HT1080 (cell line): ENCODE results near the gene RNU6-1. TPM values are rescaled to one million over a fixed set of nuclear protein-coding genes. Genes with fewer than 3 reads are reported as not detected.

ENCODE experiments used
- DNase-seq: peaks from one replicate; pipeline ENCODE4 v3.0.0-alpha.2; 2015; ENCODE audit warnings: low read depth
- total RNA-seq: library from RNA; depleted of rRNA; stranded (reverse); fragments of >200 nt; shearing (Covaris generic); gene quantifications from 2 replicates; pipeline ENCODE4 v1.2.3, GENCODE V29; 2014

RNU6-1 gene
- total RNA-seq, 1 experiment from 2014 or later, result not detected

DNA sequence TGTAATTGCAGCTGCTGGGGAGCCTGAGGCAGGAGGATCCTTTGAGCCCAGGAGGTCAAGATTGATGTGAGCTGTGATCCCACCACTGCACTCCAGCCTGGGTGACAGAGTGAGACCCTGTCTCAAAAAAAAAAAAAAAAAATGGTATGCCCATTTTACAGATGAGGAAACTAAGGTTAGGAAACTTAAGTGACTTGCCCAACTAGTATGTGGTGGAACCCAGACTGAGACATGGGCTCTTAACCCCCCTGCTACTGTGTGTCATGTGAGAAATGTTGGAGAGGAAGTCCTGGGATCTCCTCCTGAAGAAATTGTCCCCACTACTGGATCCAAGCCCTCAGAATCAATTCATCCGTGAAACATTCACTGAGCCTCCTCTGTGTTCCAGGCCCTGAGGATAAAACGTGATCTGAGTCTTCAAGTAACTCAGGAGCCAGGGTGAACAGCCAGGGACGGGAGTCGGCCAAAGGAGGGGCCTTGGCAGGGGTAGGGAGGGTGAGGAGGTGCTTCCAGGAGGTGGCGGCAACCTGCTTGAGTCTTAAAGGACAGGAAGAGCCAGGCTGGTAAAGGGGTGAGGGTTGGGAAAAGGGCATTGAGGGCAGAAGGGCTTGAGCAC is 19.6 kb upstream of the RNU6-1 start:
- no peak for DNase-seq

DNA sequence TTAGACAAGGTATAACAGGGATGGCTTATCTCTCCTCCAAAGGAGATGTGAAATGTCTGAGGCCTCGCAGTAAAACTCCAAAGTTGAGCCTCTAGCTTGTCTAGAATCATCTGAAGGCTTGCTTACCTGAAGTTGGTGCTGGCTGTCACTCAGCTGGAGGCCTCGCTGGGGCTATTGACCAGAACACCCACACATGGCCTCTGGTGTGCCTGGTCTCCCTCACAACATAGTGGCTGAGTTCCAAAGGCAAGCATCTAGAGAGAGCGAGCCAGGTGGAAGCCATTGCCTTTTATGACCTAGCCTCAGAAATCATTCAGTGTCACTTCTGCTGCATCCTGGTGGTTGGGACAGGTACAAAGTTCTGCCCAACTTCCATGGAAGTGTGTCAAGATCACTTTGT is 17.4 kb upstream of the RNU6-1 start:
- no peak for DNase-seq

DNA sequence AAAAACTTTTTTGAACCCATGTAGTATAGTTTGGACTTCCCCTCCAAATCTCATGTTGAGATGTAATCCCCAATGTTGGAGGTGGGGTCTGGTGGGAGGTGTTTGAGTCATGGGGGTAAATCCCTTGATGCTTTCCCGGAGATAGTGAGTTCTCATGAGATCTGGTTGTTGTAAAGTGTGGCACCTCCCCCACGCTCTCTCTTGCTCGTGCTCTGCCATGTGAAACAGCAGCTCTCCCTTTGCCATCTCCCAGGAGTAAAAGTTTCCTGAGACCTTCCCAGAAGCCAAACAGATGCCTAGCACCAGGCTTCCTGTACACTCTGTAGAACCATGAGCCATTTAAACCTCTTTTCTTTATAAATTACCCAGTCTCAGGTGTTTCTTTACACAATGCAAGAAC is 16.0 kb upstream of the RNU6-1 start:
- DNase-seq, result no peak

DNA sequence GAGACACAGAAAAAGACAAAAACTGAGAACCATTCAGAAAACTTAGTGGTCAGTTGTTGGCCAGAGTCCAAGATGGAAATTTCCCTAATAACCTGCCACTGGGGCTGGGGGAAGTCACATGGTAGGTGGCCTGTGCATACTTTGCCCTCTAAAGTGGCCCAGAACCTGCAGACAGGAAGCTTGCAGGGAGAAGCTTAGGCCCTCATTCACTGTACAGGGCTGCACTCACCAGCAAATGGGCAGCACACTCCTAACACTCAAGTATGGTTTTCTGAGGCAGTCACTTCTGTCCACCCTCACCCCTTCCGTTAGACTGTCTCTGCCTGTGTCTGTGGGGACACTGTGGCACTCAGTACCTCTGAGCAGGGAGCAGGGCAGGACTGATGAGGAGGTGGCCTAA is 14.5 kb upstream of the RNU6-1 start:
- DNase-seq, result no peak

DNA sequence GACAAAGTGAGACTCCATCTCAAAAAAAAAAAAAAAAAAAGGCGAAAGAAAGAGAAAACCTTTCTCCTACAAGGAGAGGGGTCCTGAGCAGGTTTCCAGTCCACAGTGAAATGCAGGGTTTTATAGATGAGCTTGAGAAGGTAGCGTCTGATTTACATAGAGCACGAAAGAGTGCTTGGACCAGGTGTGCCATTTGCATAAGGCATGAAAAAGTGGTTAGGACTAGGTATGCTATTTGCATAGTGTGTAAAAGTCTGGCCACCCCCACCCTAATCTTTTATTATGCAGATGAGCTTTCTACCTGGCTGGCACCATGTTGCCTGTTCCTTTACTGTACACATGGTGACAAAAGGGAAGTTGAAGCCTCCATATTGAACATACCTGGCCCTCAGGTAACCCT is 13.6 kb upstream of the RNU6-1 start:
- DNase-seq, result no peak

DNA sequence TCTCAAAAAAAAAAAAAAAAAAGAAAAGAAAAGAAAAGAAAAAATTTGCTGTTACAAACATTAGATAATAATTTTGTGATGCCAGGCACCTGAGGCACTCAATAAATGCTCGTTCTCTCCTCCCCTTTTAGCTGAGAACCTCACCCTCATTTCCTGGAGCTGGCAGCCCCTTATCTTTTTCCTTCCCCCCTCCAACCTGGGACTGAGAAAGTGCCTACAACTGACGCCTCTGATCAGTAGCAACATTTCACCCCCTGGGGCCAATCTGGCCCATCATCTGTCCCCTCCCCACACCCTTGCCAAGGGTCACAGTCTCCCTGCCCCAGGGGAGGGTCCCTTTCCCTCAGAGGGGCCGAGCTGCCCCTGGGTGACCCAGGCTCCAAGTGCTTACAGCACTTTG is 12.6 kb upstream of the RNU6-1 start:
- DNase-seq, result no peak

DNA sequence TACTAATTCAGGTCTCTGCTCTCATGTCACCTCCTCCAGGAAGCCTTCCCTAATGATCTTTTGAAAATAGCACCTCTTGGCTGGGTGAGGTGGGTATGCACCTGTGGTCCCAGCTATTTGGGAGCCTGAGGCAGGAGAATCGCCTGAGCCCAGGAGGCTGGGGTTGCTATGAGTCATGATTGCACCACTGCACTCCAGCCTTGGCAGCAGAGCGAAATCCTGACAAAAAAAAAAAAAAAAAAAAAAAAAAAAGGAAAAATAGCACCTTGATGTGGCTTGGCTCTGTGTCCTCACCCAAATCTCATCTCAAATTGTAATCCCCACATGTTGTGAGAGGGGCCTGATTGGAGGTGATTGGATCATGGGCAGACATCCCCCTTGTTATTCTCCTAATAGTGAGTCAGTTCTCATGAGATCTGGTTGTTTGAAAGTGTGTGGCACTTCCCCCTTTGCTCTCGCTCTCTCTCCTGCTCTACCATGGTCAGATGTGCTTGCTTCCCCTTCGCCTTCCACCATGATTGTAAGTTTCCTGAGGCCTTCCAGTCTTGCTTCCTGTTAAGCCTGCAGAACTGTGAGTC is 11.2 kb upstream of the RNU6-1 start:
- peak; percentile 63 for DNase-seq

DNA sequence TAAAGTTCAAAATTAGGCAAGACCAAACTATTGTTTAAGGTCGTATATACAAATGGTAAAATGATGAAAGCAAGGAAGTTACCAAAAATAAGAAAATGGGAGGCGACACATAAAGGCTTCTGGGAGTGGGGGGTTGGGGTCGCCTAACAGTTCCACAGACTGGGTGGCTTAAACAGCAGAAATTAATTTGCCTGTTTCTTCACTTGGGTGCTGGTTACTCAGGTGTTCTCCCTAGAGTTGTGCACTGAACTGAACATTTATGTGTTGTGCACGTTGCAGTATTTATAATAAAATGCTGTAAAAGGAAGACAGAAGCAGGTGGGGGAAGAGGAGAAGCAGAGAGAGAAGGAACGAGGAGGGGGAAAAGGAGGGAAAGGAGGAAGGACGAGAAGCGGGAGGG is 10.5 kb upstream of the RNU6-1 start:
- no peak for DNase-seq

DNA sequence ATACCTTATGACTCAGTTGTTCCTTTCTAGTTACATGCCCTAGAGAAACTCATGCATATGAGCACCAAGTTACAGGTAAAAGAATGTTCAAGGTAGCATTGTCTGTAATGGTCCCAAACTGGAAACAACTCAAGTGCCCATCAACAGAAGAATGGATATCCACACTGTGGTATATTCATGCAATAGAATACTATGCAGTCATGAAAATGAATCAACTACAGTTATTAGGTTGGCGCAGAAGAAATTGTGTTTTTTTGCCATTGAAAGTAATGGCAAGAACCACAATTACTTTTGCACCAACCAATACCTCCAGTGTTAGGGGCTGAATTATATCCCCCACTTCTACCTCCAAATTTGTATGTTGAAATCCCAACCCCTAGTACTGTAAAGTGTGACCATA is 9.7 kb upstream of the RNU6-1 start:
- no peak for DNase-seq

DNA sequence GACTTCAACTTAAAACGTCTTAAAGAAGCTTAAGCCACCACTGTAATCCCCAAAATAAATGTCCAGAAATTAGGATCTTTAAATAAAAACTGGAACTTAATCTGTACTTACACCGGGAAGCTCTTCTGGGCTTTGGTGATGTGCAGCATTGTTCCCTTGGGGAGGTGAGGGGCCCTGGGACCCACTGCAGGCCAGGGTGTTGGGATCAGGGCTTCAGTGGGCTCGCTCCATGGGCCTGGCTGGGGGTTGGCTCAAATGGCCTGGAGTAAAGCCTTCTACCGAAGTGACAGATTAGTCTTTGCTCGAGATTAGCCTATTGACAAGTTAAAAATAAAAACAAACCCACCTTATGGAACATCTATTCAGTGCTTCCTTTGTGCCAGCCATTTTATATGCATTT is 6.1 kb upstream of the RNU6-1 start:
- no peak for DNase-seq

DNA sequence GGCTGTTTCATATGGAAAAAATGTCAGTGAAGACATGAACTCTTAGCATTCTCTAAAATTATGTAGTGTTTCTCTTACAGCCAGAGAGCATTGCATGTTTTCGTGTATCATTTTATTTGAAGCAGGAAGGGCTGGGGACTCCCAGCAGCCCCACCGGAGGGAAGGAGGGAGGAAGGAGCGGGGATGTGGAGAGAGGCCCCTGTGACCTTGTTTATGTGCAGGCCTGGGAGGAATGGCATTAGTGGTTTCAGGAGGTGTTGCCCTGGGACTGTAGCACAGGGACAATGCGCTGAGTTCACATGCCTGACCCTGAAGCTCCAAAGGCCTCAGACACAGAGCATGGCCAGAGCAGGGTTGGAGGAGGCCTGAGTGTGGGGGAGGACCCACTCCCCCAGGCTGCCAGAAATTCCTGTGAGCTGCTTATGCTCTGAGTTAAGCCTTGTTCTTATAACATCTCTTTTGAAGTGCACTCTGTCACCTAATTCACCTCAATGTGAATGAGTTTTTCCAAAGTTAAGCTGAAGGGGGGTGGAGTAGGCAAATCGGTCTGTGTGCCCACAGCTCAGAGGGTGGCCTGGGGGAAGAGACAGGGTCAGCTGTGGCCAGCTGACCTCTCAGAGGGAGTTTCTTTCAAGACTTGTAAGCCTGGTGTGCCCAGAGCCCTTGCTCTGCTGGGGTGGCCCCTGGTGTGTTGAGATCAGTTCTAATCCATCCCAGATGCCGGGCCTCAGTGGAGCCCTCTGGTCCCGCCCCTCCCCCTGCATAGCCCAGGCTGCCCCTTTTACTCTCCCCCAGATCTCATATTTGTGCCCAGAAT is 3.9 kb upstream of the RNU6-1 start:
- DNase-seq, result no peak

DNA sequence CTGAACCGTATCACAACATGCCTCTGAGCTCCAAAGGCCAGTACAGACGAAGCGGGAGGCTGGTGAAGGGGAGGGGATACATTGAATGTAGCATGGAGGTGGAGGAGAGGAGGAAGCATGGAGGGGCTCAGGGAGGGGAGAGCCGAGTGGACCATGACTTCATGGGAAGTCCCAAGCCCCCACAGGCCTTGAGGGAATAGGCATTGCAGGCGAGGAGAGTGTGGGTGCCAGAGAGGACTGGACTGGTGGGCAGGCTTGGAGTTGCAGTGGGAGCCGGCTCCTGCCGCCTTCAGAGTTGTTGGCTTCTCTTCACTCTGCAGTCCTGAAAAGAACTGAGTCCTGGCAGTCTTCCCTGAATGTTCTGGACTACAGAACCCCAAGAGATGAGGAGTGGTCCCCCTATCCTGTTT is 3.3 kb upstream of the RNU6-1 start:
- DNase-seq, result no peak

DNA sequence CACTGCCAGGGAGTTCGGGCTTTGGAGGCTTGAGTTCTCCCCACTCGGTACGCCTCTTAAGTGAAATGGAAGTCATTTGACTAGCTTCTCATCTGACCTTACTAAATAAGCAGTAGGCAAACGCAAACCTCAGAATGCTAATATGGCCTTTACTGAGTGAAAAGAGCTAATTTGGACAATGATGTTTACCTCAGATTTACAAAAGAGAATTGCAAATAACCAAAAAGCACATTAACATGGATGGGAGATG is 1.6 kb upstream of the RNU6-1 start:
- DNase-seq, result no peak

DNA sequence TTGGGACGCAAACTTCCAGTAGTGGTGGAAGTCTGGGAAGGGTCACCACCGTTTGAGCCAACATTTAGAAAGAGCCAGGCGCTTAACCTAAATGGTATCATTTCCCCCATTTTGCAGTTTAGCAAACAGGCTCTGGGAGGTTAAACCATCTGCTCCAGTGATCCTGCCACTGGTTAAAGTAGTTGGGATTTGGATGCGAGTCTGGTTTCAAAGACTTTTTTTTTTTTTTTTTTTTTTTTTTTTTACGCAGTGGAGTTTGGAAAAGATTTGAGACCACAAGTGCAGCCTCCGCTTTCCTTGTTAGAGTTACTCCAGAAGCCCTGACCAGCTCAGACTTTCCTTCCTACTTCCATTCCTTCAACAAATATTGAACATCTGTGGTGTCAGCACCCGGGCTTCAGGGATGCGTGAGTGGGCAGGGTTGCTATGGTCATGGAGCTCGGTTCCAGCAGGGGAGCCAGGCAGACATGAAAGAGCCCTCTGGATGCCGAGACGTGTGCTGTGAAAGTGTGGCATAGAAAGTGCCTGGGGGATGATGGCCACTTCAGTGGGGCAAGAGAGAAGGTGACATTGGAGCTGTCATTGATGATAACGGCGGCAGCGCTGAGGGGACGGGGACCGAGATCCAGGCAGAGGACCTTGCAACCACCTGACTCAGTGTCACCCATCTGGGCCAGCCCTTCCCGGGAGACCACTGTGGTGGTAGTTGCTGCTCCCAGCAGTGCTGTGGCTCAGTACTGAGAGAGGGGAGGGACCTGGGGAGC is 1.1 kb upstream of the RNU6-1 start:
- peak; percentile 48 for DNase-seq

DNA sequence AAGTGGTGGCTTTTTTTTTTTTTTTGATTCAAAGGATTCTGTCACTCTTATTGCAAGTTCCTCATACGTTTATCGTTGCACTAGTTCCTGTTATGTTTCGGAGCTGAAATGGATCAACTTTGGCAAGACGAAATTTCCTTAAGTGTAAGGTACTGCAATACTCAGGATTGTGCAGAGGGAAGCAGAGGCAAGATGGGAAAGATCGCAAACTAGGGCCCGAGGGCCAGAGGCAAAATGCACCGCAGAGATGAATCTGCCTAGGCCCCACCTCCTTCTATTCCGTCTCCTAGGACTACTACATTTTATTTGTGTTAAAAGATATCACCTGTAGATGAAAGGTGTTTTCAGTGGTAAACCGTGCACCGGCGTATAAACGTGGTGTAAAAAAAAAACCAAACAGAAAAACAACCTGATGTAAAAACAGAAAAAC is 331 bp downstream of the RNU6-1 start:
- DNase-seq, result peak; percentile 64

DNA sequence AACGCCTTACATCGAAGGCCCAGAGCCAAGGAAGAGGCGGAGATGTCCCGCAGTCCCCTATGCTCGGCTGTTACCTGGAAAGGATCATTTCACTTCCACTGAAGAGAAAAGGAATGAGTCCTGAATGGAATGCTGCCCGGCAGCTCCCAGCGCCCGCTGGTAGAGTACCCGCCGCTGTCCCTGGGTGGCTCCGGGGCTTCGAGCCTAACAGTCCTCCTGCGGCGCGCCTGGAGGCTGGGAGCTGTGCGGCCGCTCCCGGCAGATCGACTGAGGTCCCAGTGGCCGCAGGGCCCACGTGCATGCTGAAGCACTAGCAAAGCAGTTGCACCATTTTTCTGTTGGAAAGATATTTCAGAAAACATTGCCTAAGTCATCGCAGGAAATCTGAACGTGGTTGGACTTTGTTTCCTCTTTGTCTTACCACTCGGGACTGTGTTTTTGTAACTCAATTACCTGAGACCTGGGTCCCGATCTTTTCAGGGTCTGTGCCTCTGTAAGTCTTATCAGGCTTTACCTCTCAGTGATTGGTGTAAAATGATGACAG is 984 bp downstream of the RNU6-1 start:
- no peak for DNase-seq

DNA sequence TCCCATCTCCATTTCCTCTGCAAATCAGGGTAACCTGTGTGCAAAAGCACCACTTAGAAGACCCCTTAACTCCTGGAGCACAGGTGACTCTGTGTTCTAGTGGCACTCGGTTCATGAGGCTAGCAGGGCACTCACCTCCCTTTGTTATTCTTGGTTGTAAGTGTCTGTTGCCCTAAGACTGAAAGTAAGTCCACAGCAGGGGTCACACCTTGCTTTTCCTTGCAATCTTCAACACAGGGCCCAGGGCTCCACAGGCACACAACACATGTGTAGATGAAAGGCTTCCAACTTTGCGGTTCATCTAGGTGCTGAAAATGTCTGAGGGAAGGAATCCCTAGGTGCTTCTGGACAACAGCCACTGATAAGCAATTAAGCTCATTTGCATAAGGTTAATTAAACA is 2.9 kb downstream of the RNU6-1 start:
- DNase-seq, result no peak

DNA sequence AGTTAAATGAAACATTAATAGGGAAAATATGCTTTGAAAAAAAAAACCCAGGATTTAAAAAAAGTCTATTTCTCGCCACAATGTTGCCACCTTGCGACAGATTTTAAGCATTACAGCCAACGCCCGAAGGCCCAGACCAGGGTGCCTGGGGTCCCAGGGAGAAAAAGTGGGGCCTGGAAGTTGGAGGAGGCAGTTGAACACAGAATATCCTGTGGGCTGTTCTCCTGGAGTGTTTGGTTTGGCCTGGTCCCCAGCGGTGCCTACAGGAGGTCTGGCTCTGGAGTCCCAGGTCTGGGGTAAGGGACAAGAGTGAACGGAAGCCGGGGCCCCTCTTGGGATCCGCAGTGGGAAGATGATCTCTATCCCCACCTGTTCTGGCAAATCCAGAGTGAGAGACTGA is 3.4 kb downstream of the RNU6-1 start:
- no peak for DNase-seq

DNA sequence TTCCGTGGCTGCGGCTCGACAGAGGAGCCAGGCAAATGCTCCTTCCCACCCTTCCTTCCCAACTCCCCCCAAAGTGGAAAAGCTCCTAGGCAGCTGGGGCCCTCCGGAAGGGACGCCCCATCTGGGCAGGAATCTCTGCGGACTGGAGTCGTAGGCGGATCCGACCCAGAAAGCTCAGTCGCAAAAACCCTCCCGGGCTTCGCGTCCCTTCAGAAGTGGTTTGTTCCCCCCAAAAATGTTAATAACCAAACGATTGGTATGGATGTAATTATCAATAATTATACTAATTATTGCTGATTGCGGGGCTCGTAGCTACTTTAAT is 3.8 kb downstream of the RNU6-1 start:
- no peak for DNase-seq

DNA sequence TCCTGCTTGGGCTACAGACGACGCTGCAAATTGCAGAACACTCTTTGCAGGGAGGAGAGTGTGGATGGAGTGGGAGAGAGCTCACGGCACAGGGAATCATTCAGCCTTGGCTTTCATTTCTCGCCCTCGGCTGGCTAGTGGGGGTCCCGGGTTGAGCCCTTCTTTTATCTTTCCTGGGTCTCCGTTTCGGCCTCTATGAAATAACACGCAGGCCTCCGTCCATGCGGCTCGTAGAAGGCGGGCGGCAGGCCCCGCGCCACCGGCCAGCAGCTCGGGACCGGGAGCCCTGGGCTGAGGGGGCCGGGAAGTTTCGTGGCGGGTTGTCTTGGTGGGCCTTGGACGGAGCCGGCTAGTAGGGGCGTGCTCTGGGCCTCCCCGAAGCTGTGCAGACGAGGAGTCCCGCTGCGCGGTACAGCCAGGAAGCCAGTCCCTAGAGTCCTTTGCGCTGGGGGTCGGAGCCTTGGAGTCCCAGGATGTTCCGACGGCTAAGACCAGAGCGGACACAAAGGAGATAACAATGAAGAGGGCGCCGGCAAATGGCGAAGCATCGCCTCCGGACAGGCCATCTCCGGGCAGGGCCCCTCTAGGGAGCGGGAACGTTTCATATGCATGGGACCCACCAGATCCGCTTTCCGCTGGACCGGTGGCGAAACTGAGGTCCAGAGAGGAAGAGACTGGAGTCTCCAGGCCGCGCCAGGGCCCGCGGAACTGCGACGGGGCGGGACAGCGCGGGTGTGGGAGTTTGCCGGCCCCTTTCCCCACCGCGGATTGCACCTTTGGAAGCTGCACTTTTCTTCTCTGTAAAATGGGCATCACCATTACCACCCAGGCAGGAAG is 4.3 kb downstream of the RNU6-1 start:
- no peak for DNase-seq

DNA sequence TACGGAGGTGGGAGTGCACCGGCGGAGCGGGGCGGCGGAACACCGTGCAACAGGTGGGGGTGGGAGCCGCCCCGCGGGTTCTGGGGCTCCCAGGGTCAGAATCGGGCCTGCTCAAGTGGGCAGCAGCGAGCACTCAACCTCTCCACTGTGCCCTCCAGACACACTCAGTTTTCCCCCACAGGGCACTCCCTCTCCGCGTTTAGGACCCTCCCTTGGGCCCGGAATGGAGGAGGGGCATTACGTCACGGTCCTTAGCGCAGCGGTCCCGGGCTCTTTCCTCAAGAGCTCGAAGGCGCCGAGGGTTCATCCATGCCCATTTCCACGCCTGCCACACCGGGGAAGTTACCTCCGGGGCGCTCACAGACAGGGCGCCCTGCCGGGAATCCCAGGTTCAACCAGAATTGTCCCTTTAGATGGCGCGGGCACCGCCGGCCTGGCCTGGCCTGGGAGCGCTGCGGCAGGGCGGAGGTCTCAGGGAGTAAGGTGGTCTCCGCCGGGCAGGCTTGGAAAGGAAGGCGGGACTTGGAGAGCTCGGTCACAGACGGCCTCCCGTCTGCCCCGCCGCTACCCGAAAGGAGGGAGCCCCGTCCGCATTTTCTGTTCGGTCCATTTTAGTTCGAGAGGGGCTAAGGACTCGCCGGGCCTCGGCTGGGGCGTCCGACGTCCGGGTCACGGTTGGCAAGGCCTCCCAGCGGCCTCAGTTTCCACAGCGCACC is 5.1 kb downstream of the RNU6-1 start:
- no peak for DNase-seq
